GDM1 (cell line): ENCODE measurements around the gene DAZAP1.
"Not testable (repeated sequence)": the region's sequence is repeated elsewhere in the genome, so short reads cannot be mapped to it uniquely, and the experiment has no call there.

Experiments
- DNase-seq: peaks from one replicate; lab custom pipeline; 2025; lab: John Stamatoyannopoulos, UW

DAZAP1 gene

GRCh38 chr19:1474011-1474764 is 66.8 kb downstream of the DAZAP1 start:
- no peak for DNase-seq

GRCh38 chr19:1474765-1475351 is 67.5 kb downstream of the DAZAP1 start:
- no peak for DNase-seq

GRCh38 chr19:1475751-1476437 is 68.5 kb downstream of the DAZAP1 start:
- no peak for DNase-seq

GRCh38 chr19:1477056-1477455 is 69.7 kb downstream of the DAZAP1 start:
- DNase-seq: not testable (repeated sequence)

GRCh38 chr19:1478934-1479707 is 71.7 kb downstream of the DAZAP1 start, which contains the start of gene C19orf25:
TSS of gene C19orf25 (minus strand) at chr19:1479215. CDS start at chr19:1478903, 312 bp downstream.
- peak; percentile 86 for DNase-seq

GRCh38 chr19:1481224-1481892 is 74.0 kb downstream of the DAZAP1 start:
- no peak for DNase-seq

GRCh38 chr19:1481893-1482360 is 74.5 kb downstream of the DAZAP1 start:
- DNase-seq: no peak

GRCh38 chr19:1482361-1483130 is 75.2 kb downstream of the DAZAP1 start:
- no peak for DNase-seq

GRCh38 chr19:1483131-1483978 is 76.0 kb downstream of the DAZAP1 start:
- DNase-seq: no peak

GRCh38 chr19:1483979-1484428 is 76.6 kb downstream of the DAZAP1 start:
- no peak for DNase-seq
